Loucy (cell line): ENCODE data around the gene SLC38A10.

Experiments
- CTCF ChIP-seq: fragments of 200-600 bp; sonication (generic); conservative IDR thresholded peaks from 2 replicates; pipeline ENCODE4 v1.5.1; 2014; ENCODE audit warnings: mild to moderate bottlenecking, antibody characterized with exemption, low read length
- EZH2phosphoT487 ChIP-seq: fragments of 200-600 bp; IDR thresholded peaks from 2 replicates; pipeline ENCODE4 v1.6.1; 2018; ENCODE audit warnings: antibody characterized with exemption, mild to moderate bottlenecking, moderate library complexity, borderline replicate concordance

- TF ChIP-seq CTCF (no peak), EZH2phosphoT487 (no peak)
Observed at GRCh38 chr17:81332914-81333528, 37.9 kb upstream of the SLC38A10 start.
